Brain microvascular endothelial cell (primary cell): ENCODE data around the gene SPHKAP.

ENCODE experiments used
- DNase-seq: peaks from one replicate; pipeline ENCODE4 v3.0.0-alpha.2; 2020
- H3K27ac ChIP-seq: fragments of 250-450 bp; sonication (Bioruptor Pico); 2 replicates; pipeline ENCODE4 v1.5.1; 2020; ENCODE audit warnings: mild to moderate bottlenecking, moderate library complexity
- H3K27me3 ChIP-seq: fragments of 250-450 bp; sonication (Bioruptor Pico); replicated peaks from 2 replicates; pipeline ENCODE4 v1.5.1; 2020; ENCODE audit warnings: mild to moderate bottlenecking
- H3K36me3 ChIP-seq: fragments of 250-450 bp; sonication (Bioruptor Pico); replicated peaks from 2 replicates; pipeline ENCODE4 v1.5.1; 2020; ENCODE audit warnings: mild to moderate bottlenecking
- H3K4me3 ChIP-seq: 2 replicates; pipeline ENCODE4 v1.5.1; 2011; ENCODE audit warnings: low read depth, mild to moderate bottlenecking, control low read depth, low read length, moderate library complexity
- in situ Hi-C: cut with HindIII; loops from 2 replicates; pipeline ENCODE4 v1.10.0; 2017; ENCODE audit warnings: low sequenced_read_pairs, low pct_ligation_motif_present
- TF ChIP-seq, protein P1 (sequence below): IDR thresholded peaks from 2 replicates; pipeline ENCODE4 v1.5.1; 2011; ENCODE audit warnings: low read depth, mild to moderate bottlenecking, moderate library complexity, low read length, control low read depth, inconsistent platforms; ENCODE audit errors: missing control alignments

Gene SPHKAP

DNA sequence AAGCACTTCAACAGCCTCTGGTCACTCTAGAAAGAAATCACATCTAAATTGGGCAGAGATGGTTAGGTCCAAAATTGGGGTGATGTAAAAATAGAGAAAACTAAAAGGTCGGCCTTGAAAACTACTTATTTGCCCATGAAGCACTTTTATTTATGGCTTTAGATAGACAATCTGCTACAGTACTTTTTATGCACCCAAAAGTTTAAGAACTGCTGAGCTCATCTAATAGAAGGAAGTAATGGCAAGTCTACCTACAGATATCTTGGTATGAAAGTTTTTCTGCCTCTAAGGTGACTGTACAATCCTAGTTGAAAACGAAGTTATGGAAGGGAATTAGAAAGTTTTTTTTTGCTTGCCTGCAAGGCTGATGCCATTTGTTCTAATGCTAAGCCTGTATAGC lies 46.2 kb downstream of the SPHKAP start:
- no peaks in the 10 kb centered on the region for H3K27me3 ChIP-seq
- H3K4me3 ChIP-seq, result no peak overlapping the region
- H3K27ac ChIP-seq, result no peak overlapping the region
- no peak for DNase-seq
- H3K36me3 ChIP-seq, result no peaks in the 10 kb centered on the region
- in situ Hi-C loops, result no loop called here
- TF ChIP-seq, protein P1, sequence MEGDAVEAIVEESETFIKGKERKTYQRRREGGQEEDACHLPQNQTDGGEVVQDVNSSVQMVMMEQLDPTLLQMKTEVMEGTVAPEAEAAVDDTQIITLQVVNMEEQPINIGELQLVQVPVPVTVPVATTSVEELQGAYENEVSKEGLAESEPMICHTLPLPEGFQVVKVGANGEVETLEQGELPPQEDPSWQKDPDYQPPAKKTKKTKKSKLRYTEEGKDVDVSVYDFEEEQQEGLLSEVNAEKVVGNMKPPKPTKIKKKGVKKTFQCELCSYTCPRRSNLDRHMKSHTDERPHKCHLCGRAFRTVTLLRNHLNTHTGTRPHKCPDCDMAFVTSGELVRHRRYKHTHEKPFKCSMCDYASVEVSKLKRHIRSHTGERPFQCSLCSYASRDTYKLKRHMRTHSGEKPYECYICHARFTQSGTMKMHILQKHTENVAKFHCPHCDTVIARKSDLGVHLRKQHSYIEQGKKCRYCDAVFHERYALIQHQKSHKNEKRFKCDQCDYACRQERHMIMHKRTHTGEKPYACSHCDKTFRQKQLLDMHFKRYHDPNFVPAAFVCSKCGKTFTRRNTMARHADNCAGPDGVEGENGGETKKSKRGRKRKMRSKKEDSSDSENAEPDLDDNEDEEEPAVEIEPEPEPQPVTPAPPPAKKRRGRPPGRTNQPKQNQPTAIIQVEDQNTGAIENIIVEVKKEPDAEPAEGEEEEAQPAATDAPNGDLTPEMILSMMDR, result no peak

- H3K27me3 ChIP-seq, result no peaks in the 10 kb centered on the region
- no peaks in the 10 kb centered on the region for H3K36me3 ChIP-seq
- DNase-seq, result no peak
- in situ Hi-C loops, result no loop called here
- H3K27ac ChIP-seq, result no peak overlapping the region
- TF ChIP-seq, protein P1, result no peak
- H3K4me3 ChIP-seq, result no peak overlapping the region
These were observed 49.7 kb downstream of the SPHKAP start for GRCh38 chr2:228131833-228132232.

DNA sequence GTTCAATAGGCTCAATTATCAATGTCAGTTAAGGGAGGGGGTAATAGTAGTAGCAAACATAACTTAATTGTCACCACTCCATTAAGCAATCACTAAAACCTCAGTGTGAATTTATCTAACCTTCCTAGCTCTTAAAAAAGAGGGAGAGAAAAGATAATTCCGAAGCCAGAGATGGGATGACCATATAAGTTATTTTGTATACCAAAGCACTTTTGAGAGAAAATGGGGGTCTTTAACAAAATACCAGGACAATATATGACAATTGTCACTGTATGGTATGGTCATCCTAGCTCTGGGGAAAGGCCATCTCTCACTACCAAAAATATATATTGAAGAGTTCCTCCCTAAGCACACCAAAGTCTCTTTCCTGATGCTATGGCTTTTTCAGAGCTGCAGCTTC lies 55.1 kb downstream of the SPHKAP start:
- Histone ChIP-seq H3K27me3 (no peaks in the 10 kb centered on the region), H3K4me3 (no peak overlapping the region), H3K27ac (no peak overlapping the region), H3K36me3 (no peaks in the 10 kb centered on the region)
- no peak for DNase-seq
- in situ Hi-C loops, result no loop called here
- TF ChIP-seq, protein P1, result no peak

GRCh38 chr2:228118940-228119339 lies 62.5 kb downstream of the SPHKAP start:
- in situ Hi-C loops, result no loop called here
- H3K4me3 ChIP-seq, result no peak overlapping the region

DNA sequence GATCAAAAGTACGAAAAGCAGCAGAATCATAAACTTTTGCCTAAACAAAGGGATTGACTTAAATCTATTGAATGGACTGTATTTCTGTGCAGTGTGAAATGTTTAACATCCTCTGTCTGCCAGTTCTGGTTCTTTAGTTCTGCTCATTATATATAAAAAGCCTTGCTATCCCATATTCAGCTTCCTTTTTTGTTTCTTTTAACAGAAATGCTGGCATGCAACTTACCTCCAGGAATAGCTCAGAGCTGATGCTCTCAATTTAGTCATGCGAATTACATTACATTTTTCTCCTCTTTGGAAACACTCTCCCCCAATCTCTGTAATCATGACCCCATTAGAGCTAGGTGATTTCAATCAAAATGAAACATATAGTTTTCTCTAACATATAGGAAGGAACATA lies 73.6 kb downstream of the SPHKAP start:
- DNase-seq, result no peak
- TF ChIP-seq, protein P1, result no peak
- no peak overlapping the region for H3K27ac ChIP-seq
- no peaks in the 10 kb centered on the region for H3K27me3 ChIP-seq
- no peaks in the 10 kb centered on the region for H3K36me3 ChIP-seq
- in situ Hi-C loops, result no loop called here
- H3K4me3 ChIP-seq, result no peak overlapping the region

More at GRCh38 chr2:228118940-228119339, 62.5 kb downstream of the SPHKAP start:
- H3K27ac ChIP-seq, result no peak overlapping the region
- H3K27me3 ChIP-seq, result no peaks in the 10 kb centered on the region
- H3K36me3 ChIP-seq, result no peaks in the 10 kb centered on the region
- DNase-seq, result no peak
- TF ChIP-seq, protein P1, result no peak

DNA sequence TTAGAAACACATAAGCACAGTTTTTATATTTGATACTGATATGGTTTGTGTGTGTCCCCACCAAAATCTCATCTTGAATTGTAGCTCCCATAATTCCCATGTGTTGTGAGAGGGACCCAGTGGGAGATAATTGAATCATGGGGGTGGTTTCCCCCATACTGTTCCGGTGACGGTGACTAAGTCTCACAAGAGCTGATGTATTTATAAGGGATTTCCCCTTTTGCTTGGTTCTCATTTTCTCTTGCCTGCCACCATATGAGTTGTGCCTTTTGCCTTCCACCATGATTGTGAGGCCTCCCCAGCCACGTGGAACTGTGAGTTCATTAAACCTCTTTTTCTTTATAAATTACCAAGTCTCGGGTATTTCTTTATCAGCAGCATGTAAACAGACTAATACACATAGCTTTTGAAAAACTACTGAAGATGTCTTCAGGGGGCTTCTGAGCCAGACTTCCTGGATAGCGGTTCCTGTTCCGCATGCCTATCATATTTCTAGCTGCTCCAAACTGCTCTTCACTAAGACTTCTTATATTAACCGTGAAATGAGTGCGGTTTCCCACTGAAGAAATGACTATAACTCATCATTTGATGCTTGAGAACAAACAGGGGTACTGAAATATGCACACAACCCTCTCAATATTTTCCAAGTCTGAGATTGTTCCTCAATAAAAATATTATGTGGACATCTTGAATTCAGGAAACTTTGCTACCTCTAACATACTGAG lies 75.8 kb downstream of the SPHKAP start:
- TF ChIP-seq, protein P1, result no peak
- in situ Hi-C loops, result no loop called here
- Histone ChIP-seq H3K4me3 (no peak overlapping the region), H3K27me3 (no peaks in the 10 kb centered on the region), H3K27ac (no peak overlapping the region), H3K36me3 (no peaks in the 10 kb centered on the region)
- DNase-seq, result no peak
